ENCODE data around the gene PRKD1. TPM values are rescaled to one million over a fixed set of nuclear protein-coding genes. Genes with fewer than 3 reads are reported as not detected.

The PRKD1 gene
- total RNA-seq, 3 donors from 2014 or later (not counting 1 experiment from before 2014, with no cell fraction given): not detected

DNA sequence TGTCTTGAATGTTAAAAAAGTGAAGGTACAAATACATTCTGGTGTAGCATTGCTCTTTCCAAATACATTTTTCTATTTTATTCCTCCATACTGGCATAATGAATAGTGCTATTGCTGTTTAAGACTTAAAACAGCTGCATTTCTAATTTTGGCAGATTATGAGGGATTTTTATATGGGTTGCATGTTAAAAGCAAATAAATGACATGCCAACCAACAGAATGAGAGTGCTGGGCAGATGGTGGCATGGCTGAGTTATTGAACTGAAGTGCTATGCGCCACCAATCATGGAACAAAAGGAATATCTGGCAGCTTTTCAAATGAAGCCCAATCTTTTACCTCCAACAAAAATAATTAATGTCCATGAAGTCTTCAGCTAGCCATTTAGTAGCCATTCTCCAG, 215.0 kb downstream of the PRKD1 start:
- Histone ChIP-seq H3K27ac (ENCODE audit: low read length) (no peak overlapping the region), H3K4me1 (ENCODE audit: control insufficient read depth, insufficient read depth, low read length) (no peaks in the 10 kb centered on the region), H3K9me3 (ENCODE audit: control insufficient read depth, insufficient read depth, low read length) (no peaks in the 10 kb centered on the region), H3K27me3 (ENCODE audit: control insufficient read depth, insufficient read depth, low read length) (no peaks in the 10 kb centered on the region), H3K4me3 (ENCODE audit: low read length) (no peak overlapping the region), H3K36me3 (ENCODE audit: control insufficient read depth, insufficient read depth, low read length) (no peaks in the 10 kb centered on the region)
- no peak overlapping the region for H3K4me3 Mint-ChIP-seq
- no peaks in the 10 kb centered on the region for H3K36me3 Mint-ChIP-seq
- peaks cover 19 to 21% of the 10 kb centered on the region in 2 donors for H3K9me3 Mint-ChIP-seq
- no peaks in the 10 kb centered on the region for H3K4me1 Mint-ChIP-seq
- no peaks in the 10 kb centered on the region for H3K27me3 Mint-ChIP-seq (ENCODE audit: low read depth in 2 of 2)
- no peak for ATAC-seq
- 100% methylated on average over 1 of the region's 1 CpG for WGBS (ENCODE audit: insufficient coverage)
- TF ChIP-seq, protein P1, sequence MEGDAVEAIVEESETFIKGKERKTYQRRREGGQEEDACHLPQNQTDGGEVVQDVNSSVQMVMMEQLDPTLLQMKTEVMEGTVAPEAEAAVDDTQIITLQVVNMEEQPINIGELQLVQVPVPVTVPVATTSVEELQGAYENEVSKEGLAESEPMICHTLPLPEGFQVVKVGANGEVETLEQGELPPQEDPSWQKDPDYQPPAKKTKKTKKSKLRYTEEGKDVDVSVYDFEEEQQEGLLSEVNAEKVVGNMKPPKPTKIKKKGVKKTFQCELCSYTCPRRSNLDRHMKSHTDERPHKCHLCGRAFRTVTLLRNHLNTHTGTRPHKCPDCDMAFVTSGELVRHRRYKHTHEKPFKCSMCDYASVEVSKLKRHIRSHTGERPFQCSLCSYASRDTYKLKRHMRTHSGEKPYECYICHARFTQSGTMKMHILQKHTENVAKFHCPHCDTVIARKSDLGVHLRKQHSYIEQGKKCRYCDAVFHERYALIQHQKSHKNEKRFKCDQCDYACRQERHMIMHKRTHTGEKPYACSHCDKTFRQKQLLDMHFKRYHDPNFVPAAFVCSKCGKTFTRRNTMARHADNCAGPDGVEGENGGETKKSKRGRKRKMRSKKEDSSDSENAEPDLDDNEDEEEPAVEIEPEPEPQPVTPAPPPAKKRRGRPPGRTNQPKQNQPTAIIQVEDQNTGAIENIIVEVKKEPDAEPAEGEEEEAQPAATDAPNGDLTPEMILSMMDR (IDR thresholded peaks at IDR 0.05): no peak
- DNase-seq: no peak
- intact Hi-C loops (cut with micrococcal nuclease): no loop called here
- no peak overlapping the region for H3K27ac Mint-ChIP-seq

DNA sequence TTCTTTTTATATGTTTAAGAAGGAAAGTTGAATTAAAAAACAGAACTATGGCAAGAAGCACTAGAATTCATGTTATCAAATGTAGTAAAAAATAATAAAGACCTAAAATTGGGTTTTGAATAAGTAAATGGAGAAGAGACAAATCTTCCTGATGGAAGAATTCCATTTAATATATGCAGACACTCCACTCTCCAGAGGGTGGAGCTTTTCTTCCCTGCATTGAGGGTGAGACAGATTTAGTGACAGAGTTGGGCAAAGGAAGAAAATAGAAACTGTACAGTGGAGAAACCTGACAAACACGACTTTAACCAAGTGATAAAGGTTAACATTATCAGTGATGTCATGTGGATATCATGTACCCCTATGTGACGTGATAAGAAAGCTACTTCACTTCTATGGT, 217.6 kb downstream of the PRKD1 start:
- Mint-ChIP-seq H3K36me3 (peaks cover 18% of the 10 kb centered on the region), H3K4me3 (no peak overlapping the region), H3K27ac (no peak overlapping the region), H3K27me3 (ENCODE audit: low read depth in 2 of 2) (no peaks in the 10 kb centered on the region), H3K9me3 (peaks cover 22 to 26% of the 10 kb centered on the region in 2 donors), H3K4me1 (no peaks in the 10 kb centered on the region)
- ATAC-seq (no peak), DNase-seq (no peak)
- H3K36me3 ChIP-seq (ENCODE audit: control insufficient read depth, insufficient read depth, low read length): no peaks in the 10 kb centered on the region
- TF ChIP-seq, protein P1 (IDR thresholded peaks at IDR 0.05): no peak
- H3K9me3 ChIP-seq (ENCODE audit: control insufficient read depth, insufficient read depth, low read length): no peaks in the 10 kb centered on the region
- no peaks in the 10 kb centered on the region for H3K27me3 ChIP-seq (ENCODE audit: control insufficient read depth, insufficient read depth, low read length)
- 86% methylated on average over 2 of the region's 2 CpGs for WGBS (ENCODE audit: insufficient coverage)
- no peaks in the 10 kb centered on the region for H3K4me1 ChIP-seq (ENCODE audit: control insufficient read depth, insufficient read depth, low read length)
- H3K27ac ChIP-seq (ENCODE audit: low read length): no peak overlapping the region
- intact Hi-C loops (cut with micrococcal nuclease): no loop called here
- H3K4me3 ChIP-seq (ENCODE audit: low read length): no peak overlapping the region

DNA sequence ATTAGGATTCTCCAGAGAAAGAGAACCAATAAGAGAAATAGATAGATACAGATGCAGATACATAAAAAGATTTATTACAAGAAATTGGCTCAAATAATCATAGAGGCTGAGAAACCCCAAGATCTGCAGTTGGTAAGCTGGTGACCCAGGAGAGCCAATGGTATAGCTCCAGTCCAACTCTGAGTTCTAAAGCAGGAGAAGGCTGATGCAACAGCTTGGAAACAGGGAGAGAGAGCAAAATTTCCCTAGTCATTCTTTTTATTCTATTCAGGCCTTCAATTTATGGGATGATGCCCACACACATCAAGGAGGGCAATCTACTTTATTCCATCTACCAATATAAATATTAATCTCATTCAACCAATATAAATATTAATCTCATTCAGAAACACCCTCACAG, 218.2 kb downstream of the PRKD1 start:
- intact Hi-C loops (cut with micrococcal nuclease): no loop called here
- H3K4me1 ChIP-seq (ENCODE audit: control insufficient read depth, insufficient read depth, low read length): no peaks in the 10 kb centered on the region
- H3K27me3 ChIP-seq (ENCODE audit: control insufficient read depth, insufficient read depth, low read length): no peaks in the 10 kb centered on the region
- H3K27ac Mint-ChIP-seq: no peak overlapping the region
- no peaks in the 10 kb centered on the region for H3K36me3 ChIP-seq (ENCODE audit: control insufficient read depth, insufficient read depth, low read length)
- no peak overlapping the region for H3K4me3 Mint-ChIP-seq
- H3K4me1 Mint-ChIP-seq: no peaks in the 10 kb centered on the region
- H3K27ac ChIP-seq (ENCODE audit: low read length): no peak overlapping the region
- TF ChIP-seq, protein P1 (IDR thresholded peaks at IDR 0.05): no peak
- H3K4me3 ChIP-seq (ENCODE audit: low read length): no peak overlapping the region
- DNase-seq: no peak
- no peak for ATAC-seq
- no peaks in the 10 kb centered on the region for H3K27me3 Mint-ChIP-seq (ENCODE audit: low read depth in 2 of 2)
- H3K9me3 Mint-ChIP-seq: peaks cover 25 to 26% of the 10 kb centered on the region in 2 donors
- H3K9me3 ChIP-seq (ENCODE audit: control insufficient read depth, insufficient read depth, low read length): no peaks in the 10 kb centered on the region
- H3K36me3 Mint-ChIP-seq: peaks cover 18% of the 10 kb centered on the region

DNA sequence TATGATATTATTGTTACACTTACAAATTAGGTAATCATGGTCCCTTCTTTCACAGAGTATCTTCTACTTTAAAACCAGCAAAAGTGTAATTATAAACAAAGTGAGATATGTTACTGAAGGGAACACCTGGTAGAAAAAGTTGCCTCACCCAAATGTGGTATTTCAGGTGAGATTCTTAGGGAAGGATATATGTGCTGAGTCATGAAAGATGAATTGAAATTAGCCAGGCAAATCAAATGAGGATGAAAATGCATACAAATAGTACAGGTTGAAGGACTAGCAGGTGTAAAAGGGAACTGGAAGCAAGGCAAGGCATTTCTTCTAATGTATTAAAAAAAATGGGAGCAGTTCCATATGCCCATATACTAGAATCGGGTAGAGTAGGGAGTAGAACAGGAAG, 220.9 kb downstream of the PRKD1 start:
- no peak overlapping the region for H3K4me3 ChIP-seq (ENCODE audit: low read length)
- no peak overlapping the region for H3K27ac ChIP-seq (ENCODE audit: low read length)
- DNase-seq (no peak), ATAC-seq (no peak)
- WGBS (ENCODE audit: insufficient coverage): no CpG with 5 or more reads among the region's 1 CpG
- H3K9me3 ChIP-seq (ENCODE audit: control insufficient read depth, insufficient read depth, low read length): no peaks in the 10 kb centered on the region
- H3K4me1 ChIP-seq (ENCODE audit: control insufficient read depth, insufficient read depth, low read length): no peaks in the 10 kb centered on the region
- Mint-ChIP-seq H3K27me3 (ENCODE audit: low read depth in 2 of 2) (no peaks in the 10 kb centered on the region), H3K36me3 (peaks cover 19% of the 10 kb centered on the region), H3K27ac (no peak overlapping the region), H3K9me3 (peaks cover 19 to 27% of the 10 kb centered on the region in 2 donors), H3K4me3 (no peak overlapping the region), H3K4me1 (no peaks in the 10 kb centered on the region)
- no peaks in the 10 kb centered on the region for H3K36me3 ChIP-seq (ENCODE audit: control insufficient read depth, insufficient read depth, low read length)
- intact Hi-C loops (cut with micrococcal nuclease): no loop called here
- TF ChIP-seq, protein P1 (IDR thresholded peaks at IDR 0.05): no peak
- no peaks in the 10 kb centered on the region for H3K27me3 ChIP-seq (ENCODE audit: control insufficient read depth, insufficient read depth, low read length)
